Prostate gland (tissue), 2 donors: ENCODE results near the gene CMSS1. TPM values are rescaled to one million over a fixed set of nuclear protein-coding genes. Genes with fewer than 3 reads are reported as not detected.

Source experiments
- DNase-seq: peaks from one replicate; pipeline ENCODE4 v3.0.0-alpha.2; 2019; ENCODE audit warnings: low spot score
- H3K27ac ChIP-seq, 2 donors: fragments of 200-600 bp; sonication (generic); 2 replicates each; pipeline ENCODE4 v1.5.1; 2017 to 2019
- H3K27me3 ChIP-seq: fragments of 200-600 bp; sonication (generic); replicated peaks from 2 replicates; pipeline ENCODE4 v1.5.1; 2019; ENCODE audit not compliant: insufficient read depth
- H3K36me3 ChIP-seq, 2 donors: fragments of 200-600 bp; sonication (generic); 1 replicate in 1 of 2; 2 replicates in 1 of 2; pipeline versions ENCODE4 v1.5.1 to v1.8.1; 2017 to 2019
- H3K4me1 ChIP-seq: fragments of 200-600 bp; sonication (generic); replicated peaks from 2 replicates; pipeline ENCODE4 v1.5.1; 2019
- H3K4me3 ChIP-seq, 2 donors: fragments of 200-600 bp; sonication (generic); 2 replicates each; pipeline ENCODE4 v1.5.1; 2017 to 2019
- H3K9me3 ChIP-seq: fragments of 200-600 bp; sonication (generic); 2 replicates; pipeline ENCODE4 v1.5.1; 2017
- CTCF ChIP-seq, 4 experiments: fragments of 200-600 bp in 2 of 4; fragments of 450-650 bp in 2 of 4; sonication (generic) in 2 of 4; IDR thresholded peaks; 1 replicate in 3 of 4; 2 replicates in 1 of 4; pipeline ENCODE4 v1.5.1; 2016 to 2019; ENCODE audit warnings: antibody characterized with exemption in 4 of 4, mild to moderate bottlenecking in 2 of 4, moderate library complexity in 2 of 4
- POLR2A ChIP-seq: fragments of 450-650 bp; IDR thresholded peaks from one replicate; pipeline ENCODE4 v1.6.1; 2016; ENCODE audit warnings: antibody characterized with exemption, mild to moderate bottlenecking
- POLR2AphosphoS5 ChIP-seq: sonication (generic); formaldehyde crosslinking; IDR thresholded peaks from one replicate; pipeline ENCODE4 v1.6.1; 2017; ENCODE audit warnings: antibody characterized with exemption
- WGBS: methylation state at CpG from one replicate; pipeline ENCODE4 v1.1.5; 2018; 5-methylcytosine and 5-hydroxymethylcytosine counted together
- intact Hi-C: fragments of 100-400 bp; cut with DNase I; formaldehyde crosslinking; loops from one replicate; pipeline ENCODE4 v1.14.2; 2022
- total RNA-seq, 2 donors: library from RNA; depleted of rRNA; stranded (reverse); fragments of >200 nt; gene quantifications; one replicate each; pipeline ENCODE4 v1.1.0, GENCODE V29; 2016

Gene CMSS1
- total RNA-seq, 2 donors from 2014 or later, result 10.2 to 13.6 TPM

DNA sequence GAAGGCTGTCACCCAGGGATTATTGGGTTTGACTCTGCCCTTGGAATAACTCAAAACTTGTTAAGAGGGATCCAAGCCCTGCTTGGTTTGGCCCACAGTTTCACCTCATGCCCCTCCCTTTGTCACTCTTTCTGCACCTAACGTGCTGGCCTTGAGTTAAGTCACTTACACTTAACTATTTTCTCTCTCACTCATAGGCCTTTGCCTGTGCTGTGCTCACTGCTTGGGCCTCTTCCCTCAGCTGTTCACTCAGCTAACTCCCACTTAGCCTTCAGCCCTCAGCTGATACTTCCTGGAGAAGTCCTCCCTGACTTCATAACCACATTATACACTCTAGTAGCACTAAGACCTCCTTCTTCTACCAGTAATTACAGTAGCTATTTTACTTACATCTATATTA, 133.3 kb downstream of the CMSS1 start:
- no peak overlapping the region for H3K27ac ChIP-seq
- H3K36me3 ChIP-seq, result no peaks in the 10 kb centered on the region
- no peaks in the 10 kb centered on the region for H3K9me3 ChIP-seq
- no peak overlapping the region for H3K4me3 ChIP-seq
- no peaks in the 10 kb centered on the region for H3K27me3 ChIP-seq
- TF ChIP-seq POLR2AphosphoS5, result no peak
- no peak for TF ChIP-seq POLR2A
- TF ChIP-seq CTCF (IDR thresholded peaks at IDR 0.05), result no peak
- WGBS, result 38% methylated on average over 1 of the region's 1 CpG
- H3K4me1 ChIP-seq, result no peaks in the 10 kb centered on the region
- intact Hi-C loops, result no loop called here
- DNase-seq, result no peak

GRCh38 chr3:99951701-99952100, 134.0 kb downstream of the CMSS1 start:
- Histone ChIP-seq H3K9me3 (no peaks in the 10 kb centered on the region), H3K4me1 (no peaks in the 10 kb centered on the region), H3K27ac (no peak overlapping the region), H3K27me3 (no peaks in the 10 kb centered on the region), H3K36me3 (no peaks in the 10 kb centered on the region), H3K4me3 (no peak overlapping the region)
- no peak for TF ChIP-seq POLR2A
- TF ChIP-seq CTCF (IDR thresholded peaks at IDR 0.05), result no peak
- no peak for TF ChIP-seq POLR2AphosphoS5
- DNase-seq, result no peak
- intact Hi-C loops, result no loop called here

- TF ChIP-seq CTCF (IDR thresholded peaks at IDR 0.05), result no peak
- no peak for TF ChIP-seq POLR2AphosphoS5
- TF ChIP-seq POLR2A, result no peak
- intact Hi-C loops, result no loop called here
- Histone ChIP-seq H3K4me3 (no peak overlapping the region), H3K36me3 (no peaks in the 10 kb centered on the region), H3K9me3 (no peaks in the 10 kb centered on the region), H3K27ac (no peak overlapping the region), H3K27me3 (no peaks in the 10 kb centered on the region), H3K4me1 (no peaks in the 10 kb centered on the region)
- 88% methylated on average over 1 of the region's 1 CpG for WGBS
- no peak for DNase-seq
Measured at GRCh38 chr3:99952306-99952705, 134.6 kb downstream of the CMSS1 start.

DNA sequence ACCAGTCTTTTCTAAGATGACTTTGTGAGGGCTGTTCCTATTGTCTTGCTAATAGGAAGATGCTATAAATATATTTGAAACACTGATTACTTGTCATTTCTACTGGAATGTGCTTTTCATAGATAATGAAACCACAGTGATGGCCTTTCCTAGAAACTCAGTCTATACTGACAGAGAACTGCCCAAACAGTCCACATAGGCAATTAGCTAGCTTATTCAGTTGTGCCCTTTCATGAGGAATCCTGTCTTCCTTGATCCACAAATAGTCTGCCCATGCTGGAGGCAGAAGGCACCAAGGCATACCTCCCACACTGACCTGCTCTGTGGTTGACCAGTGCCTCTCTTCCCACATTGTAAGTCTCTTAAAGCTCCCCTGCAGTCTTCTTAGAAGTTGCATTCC, 135.9 kb downstream of the CMSS1 start:
- Histone ChIP-seq H3K27me3 (no peaks in the 10 kb centered on the region), H3K36me3 (no peaks in the 10 kb centered on the region), H3K9me3 (no peaks in the 10 kb centered on the region), H3K4me1 (no peaks in the 10 kb centered on the region), H3K27ac (no peak overlapping the region), H3K4me3 (no peak overlapping the region)
- TF ChIP-seq CTCF (IDR thresholded peaks at IDR 0.05) (no peak), POLR2AphosphoS5 (no peak), POLR2A (no peak)
- no peak for DNase-seq
- intact Hi-C loops, result no loop called here

DNA sequence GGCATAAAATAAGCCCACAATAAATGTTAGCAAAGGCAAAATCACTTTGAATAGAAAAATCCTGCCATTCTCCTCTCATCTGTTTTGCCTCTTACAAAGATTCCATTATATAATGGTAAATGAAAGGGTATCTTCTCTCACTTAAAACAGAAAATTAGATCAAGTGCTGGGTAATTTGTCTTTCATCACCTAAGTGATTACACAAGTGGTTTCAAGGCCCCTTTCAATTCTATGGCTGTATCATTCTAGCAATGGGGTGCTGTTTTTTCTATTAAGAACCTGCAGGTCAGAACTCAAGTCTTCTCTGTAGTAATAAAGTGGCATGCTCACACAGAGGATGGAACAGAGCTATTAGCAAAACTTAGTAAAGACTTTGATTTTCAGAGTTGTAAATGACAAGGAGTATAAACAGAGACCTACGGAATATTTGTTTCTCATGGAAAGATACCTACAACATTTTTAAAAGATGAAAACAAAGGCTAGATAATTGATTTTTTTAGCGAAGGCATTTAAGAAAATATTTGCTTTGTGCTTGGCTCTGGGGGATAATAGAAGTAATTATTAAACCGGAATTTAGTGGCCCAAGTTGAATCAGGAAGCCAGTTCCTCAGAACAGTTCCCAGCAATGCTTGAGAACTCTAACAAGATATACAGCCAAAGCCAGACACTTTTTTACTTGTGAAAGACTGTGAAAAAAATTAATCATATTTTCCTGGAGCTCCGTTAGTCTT, 137.4 kb downstream of the CMSS1 start:
- Histone ChIP-seq H3K9me3 (no peaks in the 10 kb centered on the region), H3K27ac (no peak overlapping the region), H3K4me3 (no peak overlapping the region), H3K4me1 (no peaks in the 10 kb centered on the region), H3K27me3 (no peaks in the 10 kb centered on the region), H3K36me3 (no peaks in the 10 kb centered on the region)
- intact Hi-C loops, result no loop called here
- WGBS, result 43% methylated on average over 4 of the region's 4 CpGs
- TF ChIP-seq POLR2AphosphoS5 (no peak), POLR2A (no peak), CTCF (IDR thresholded peaks at IDR 0.05) (no peak)
- no peak for DNase-seq
